GF-D8 (cell line): ENCODE data around the gene CRISPLD2.
"Not testable (repeated sequence)": the region's sequence is repeated elsewhere in the genome, so short reads cannot be mapped to it uniquely, and the experiment has no call there.

ENCODE experiments used
- DNase-seq: peaks from one replicate; lab custom pipeline; 2025; lab: John Stamatoyannopoulos, UW

The CRISPLD2 gene

DNA sequence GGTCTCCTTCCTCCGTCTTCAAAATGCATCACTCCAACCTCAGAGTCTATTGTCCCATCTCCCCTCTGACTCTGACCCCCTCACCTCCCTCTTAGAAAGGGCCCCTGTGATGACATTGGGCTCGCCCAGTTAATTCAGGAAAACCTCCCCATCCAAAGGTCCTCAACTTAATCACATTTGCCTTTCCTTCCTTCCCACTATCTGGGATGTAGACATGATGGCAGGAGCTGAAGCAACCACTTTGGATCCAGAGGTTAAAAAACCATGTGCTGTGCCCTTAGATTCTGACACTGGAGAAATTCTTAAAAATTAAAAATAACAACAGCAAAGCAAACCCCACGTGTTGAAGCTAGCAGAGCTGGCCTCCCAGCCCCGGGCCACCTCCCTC lies 111.3 kb downstream of the CRISPLD2 start:
- DNase-seq: no peak

DNA sequence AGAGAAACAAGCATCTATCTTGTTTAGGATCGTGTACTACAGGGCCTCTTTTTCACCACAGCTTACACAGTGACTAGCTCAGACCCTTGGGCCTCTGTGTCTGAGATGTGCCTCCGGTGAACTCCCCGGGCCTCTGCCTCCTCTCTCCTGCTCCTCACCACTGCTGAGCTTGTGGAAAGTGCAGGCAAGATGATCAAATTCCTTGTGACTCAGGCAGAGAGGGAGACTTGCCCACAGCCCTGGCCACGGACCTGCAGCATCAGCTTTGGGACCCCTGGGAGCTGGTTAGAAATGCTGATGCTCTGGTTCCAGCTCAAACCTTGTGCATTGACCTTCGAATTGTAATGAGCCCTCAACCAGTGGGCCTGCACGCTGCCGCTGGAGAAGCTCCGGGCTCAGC lies 111.7 kb downstream of the CRISPLD2 start:
- DNase-seq: no peak

DNA sequence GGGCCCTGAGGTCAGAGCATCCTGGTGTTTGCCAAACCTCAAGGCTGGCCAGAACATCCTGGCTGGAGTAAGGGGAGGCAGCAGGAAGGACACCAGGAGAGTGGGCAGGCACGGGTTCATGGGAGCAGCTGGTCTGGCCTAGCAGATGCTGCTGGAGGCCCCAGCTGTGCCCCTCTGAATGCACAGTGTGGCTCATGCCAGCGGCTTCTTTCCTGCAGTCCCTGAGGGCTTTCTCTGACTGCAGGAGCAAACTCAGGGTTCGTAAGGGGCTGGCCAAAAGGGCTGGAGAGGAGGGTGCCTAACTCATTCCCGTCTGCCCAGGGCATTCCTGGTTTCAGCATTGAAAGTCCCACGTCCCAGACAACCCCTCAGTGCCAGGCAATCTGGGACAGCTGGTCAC lies 112.9 kb downstream of the CRISPLD2 start:
- no peak for DNase-seq

DNA sequence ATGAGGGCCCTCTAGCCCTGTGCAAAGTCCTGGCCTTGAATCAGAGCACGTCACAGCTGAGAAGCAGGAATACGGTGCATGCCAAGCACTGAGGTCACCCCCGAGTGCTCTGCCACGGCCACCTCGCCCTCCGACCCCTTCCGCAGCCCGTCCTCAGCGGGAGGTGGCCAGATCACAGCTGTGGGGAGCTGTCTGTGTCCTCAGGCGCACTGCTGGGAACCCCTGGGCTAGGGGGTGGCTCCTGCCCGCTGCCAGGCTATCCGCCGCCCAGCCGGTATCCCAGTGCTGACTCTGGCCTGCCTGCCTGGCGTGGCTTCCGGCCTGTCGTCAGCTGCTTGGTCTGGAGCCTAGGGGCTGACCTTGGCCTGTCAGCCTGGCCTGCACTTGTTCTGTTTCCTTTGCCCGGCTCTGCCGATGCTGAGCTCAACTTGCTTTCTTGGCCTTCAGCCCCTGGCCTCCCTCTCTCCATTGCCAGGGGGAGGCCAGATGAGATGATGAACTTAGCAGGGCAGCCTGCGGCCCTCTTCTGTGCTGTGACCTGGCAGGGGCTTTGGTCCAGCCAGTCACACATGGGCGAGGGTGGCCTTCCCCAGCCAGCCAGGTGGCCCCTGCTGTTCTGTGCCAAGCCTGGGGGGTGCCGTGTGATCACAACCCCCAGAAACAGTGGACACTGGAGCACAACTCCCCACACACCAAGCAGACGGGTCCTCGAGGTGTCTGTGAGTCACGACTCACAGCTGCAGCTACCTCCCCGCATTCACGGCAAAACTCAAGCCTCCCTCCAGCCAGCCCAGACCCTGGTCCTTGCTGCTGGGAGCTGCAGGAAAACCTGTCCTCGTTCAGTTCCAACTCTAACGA lies 114.2 kb downstream of the CRISPLD2 start:
- DNase-seq: no peak

DNA sequence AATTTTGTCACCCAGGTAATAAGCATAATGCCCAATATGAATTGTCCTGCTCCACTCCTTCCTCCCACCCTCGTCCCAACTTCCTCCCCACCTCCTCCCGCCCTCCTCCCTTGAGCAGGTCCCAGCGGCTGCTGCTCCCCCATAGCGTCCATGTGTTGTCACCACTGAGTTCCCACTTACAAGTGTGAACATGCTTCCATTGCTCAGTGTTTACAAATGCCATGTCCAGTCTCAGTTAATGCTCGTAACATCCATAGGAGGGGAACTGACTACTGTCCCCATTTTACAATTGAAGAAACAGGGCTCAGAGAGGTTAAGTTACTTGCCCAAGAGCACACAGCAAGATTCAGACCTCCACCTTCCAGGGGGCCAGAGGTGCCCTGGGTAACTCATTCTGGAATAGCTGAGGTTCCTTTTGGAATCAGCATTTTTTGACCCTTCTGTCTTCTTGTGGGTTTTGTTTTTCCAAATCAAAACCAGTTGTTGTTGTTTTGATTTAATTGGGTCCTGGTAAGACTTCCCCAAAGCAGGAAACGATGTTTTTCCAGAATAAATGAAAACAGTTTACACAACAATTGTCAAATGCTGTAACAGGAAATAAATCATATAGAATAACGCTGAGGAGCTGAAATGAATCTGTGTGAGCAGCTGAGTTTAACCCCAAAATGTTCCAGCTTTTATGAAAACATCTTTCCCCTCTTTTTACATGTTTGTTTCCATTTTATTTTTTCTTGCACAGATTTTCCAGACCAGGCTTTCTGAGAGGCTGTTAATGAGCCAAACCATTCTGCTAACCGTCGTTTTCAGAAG lies 117.6 kb downstream of the CRISPLD2 start:
- DNase-seq: no peak

DNA sequence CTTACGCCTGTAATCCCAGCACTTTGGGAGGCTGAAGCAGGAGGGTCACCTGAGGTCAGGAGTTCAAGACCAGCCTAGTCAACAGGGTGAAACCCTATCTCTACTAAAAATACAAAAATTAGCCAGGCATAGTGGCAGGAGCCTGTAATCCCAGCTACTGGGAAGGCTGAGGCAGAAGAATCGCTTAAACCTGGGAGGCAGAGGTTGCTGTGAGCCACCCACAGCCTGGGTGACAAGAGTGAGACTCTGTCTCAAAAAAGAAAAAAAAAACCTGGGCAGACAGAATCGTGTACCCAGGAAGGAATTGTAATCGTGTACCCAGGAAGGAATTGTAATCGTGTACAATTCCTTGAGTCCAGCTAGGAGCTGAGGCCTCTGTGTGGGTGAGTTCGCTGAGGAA lies 118.8 kb downstream of the CRISPLD2 start:
- not testable (repeated sequence) for DNase-seq

DNA sequence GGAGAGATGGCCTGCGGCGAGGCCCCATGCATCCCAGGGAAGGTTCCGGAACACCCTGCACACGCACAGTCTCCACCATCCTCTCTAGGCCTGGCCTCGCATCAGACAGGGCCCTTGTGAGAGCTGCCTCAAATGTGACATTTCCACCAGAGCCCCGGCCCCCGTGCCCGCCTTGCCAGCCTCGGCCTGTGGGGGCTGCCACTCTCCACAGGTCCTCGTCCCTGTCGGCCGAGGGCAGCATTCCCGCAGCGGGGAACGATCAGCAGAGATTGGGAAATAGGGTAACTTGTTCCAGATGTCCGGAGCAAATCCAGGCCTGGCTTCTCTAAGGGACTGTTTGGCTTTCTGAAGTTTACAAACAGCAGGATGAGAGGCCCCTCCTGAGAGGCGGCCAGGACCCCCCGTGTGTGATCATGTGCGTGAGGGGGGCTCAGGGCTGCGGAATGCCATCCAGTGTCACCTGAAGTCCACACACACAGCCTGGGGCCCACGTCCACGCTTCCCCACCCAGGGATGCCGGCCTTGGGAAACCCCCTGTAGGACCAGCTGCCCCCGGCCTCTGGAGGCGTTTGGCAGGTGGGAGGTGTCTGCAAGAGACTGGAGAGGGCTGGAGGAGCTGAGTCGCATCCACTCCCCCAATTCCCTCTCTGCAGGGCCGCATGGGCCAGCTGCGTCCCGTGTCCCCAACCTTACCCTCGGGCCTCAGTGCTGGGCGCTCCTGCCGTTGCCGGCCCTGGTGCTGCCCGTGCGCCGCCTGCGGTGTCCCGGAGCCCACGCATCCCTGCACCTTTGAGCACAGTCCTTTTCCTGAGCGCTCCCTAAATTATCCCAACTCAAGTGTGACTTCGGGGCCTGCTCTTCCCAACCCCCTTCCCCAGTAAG lies 121.1 kb downstream of the CRISPLD2 start:
- no peak for DNase-seq

DNA sequence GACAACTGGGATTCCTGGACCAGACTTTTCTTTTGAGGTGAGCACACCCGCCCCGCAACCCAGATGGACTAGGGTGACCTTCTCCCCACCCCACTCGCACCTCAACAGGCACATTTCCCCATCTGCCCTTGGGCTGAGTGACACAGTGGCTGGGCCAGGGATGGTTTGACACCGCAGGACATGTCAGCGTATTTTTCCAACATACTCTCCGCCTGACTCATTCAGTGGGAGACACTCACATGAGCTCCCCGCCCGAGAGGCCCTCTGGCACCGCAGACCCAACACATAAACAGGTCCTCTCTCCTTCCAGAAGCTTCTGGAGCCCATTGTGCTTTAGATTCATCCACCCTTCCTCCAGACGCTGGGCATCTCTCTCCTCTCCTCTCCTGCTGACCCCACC lies 122.1 kb downstream of the CRISPLD2 start:
- DNase-seq: no peak

DNA sequence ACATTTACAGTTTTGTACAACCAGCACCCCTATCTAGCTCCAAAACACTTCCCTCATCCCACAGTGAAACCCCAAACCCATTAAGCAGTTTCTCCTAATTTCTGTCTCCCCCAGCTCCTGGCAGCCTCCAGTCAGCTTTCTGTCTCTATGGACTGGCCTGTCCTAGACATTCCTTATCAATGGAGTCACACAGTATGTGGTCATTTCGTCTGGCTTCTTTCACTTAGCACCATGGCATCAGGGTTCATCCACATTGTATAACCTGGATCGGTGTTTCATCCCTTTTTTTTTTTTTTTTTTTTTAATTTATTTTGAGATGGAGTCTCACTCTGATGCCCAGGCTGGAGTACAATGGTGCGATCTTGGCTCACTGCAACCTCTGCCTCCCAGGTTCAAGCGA lies 123.0 kb downstream of the CRISPLD2 start:
- DNase-seq: no peak

DNA sequence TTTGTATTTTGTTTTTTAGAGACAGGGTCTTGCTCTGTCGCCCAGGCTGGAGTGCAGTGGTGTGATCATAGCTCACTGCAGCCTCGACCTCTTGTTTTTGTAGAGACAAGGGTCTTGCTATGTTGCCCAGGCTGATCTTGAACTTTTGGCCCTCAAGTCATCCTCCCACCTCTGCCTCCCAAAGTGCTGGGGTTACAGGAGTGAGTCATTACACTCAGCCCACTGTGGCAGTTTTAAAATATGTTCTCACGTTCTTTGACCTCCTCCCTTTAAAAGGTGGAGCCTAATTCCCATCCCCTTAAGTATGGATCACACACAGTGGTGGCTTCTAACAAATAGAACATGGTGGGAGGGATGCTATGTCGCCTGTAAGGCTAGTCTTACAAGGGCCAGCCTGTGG lies 123.8 kb downstream of the CRISPLD2 start:
- no peak for DNase-seq

DNA sequence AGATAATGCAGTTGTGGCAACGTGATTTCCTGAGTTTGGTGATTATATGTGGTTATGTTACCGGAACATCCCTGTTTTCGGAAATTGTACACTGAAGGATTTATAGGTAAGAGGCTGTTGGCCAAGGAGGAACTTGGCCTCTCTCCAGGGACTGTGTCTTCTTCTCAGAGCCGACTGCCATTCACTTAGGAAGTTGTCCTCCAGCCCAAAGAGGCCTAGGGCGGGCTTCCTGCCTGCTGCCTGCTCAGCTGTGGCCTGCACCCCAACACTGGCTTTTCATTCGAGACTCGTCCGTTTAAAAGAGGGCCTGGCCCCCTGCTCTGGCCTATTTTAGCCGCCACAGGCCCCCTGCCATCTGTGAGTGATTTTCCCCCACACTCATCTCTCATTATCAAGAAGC lies 127.2 kb downstream of the CRISPLD2 start:
- DNase-seq: peak; percentile 75

DNA sequence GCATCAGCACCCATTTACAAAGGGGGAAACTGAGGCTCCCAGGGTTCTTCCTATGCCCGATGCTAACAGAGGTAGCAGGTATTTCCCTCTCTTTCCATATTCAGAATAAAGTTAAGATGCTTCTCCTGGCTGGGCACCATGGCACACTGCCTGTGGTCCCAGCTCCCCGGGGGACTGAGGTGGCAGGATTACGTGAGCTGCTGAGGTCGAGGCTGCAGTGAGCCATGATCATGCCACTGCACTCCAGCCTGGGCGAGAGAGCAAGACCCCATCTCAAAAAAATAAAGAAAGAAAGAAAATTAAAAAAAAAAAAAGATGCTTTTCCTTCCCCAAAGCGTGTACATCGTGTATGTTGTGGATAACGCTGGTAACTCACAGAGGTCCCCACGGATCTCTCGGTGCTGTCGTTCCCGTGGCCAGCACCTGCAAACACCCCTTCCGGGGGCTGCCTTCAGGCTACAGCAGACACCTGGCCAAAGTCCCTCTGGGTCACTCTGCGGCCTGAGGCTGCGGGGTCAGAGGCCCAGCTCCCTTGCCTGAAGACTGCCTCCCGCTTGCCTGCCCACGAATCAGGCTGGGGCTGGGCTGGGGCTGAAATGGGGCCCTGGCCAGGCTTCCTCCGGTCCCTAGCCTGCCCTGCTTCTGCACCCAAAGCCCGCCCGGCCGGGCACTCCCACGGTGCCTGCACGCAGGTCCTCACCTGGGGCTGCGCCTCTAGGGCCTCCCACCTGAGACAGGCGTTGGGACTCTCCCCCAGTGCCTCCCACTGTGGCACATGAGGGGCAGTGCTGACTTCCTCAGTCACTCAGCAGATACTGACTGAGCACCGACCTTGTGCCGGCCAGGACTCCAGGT lies 128.4 kb downstream of the CRISPLD2 start:
- DNase-seq: no peak

DNA sequence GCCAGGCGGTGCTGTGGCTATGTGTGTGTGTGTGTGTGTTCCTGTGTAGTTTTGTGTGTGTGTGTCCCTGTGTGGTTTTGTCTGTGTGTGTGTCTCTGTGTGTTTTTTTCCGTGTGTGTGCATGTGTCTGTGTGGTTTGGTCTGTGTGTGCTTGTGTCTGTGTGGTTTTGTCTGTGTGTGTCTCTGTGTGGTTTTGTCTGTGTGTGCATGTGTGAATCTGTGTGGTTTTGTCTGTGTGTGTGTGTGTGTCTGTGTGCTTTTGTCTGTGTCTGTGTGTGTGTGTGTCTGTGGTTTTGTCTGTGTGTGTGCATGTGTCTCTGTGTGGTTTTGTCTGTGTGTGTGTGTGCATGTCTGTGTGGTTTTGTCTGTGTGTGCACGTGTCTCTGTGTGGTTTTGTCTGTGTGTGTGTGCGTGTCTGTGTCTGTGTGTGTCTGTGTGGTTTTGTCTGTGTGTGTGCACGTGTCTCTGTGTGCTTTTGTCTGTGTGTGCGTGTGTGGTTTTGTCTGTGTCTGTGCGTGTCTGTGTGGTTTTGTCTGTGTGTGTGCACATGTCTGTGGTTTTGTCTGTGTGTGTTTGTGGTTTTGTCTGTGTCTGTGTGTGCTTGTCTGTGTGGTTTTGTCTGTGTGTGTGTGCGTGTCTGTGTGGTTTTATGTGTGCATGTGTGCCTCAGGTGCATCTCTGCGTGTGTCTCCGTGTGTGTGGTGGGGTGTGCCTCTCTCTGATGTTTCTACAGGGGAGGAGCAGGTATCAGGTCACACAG lies 129.2 kb downstream of the CRISPLD2 start:
- no peak for DNase-seq

DNA sequence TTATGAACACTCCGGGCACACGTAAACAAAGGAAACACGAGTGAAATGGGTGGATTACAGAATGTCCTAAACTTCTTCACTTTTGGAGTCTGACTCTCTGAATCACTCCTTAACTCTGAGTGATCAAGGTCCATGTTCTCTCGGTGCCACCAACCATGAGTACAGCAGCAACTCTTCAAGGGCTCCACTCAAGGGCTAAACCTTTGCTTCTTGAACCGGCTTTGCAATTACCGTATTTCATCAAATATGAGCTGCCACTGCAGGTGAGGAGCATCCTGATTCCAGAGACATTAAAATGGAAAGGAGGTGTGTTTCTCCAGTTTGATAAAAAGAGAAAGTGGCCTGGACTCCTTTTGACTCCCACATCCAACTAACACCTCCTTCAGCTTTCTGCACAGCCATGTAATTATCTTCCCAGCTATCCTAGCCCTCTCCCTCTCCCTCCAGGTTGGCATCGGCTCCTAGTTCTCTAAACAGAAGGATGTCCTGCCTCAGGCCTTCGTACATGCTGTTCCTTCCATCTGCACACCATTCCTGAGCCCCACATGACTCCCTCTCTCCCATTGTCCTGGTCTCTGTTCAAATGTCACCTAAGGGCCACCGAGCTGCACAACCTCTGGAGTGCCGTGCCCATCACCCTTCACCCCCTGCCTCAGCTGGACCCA lies 130.1 kb downstream of the CRISPLD2 start:
- DNase-seq: no peak

DNA sequence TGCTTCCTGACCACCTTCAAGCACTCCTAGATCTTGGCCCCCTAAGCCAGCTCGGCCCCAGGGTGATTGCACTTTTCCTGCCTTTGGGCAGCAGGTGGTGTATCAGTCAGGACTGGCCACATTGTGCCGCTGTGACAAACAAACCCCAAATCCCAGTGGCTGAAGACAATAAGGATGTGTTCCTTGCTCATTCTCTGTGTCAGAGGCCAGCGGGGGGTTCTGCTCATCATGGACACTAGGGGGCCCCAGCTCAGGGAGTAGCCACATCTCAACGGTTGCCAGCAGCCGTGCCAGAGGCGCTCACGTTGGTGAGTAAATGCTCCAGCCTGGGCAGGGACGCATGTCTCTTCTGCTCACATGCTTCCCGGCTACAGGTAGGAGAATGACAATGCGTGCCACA lies 131.1 kb downstream of the CRISPLD2 start:
- DNase-seq: no peak

DNA sequence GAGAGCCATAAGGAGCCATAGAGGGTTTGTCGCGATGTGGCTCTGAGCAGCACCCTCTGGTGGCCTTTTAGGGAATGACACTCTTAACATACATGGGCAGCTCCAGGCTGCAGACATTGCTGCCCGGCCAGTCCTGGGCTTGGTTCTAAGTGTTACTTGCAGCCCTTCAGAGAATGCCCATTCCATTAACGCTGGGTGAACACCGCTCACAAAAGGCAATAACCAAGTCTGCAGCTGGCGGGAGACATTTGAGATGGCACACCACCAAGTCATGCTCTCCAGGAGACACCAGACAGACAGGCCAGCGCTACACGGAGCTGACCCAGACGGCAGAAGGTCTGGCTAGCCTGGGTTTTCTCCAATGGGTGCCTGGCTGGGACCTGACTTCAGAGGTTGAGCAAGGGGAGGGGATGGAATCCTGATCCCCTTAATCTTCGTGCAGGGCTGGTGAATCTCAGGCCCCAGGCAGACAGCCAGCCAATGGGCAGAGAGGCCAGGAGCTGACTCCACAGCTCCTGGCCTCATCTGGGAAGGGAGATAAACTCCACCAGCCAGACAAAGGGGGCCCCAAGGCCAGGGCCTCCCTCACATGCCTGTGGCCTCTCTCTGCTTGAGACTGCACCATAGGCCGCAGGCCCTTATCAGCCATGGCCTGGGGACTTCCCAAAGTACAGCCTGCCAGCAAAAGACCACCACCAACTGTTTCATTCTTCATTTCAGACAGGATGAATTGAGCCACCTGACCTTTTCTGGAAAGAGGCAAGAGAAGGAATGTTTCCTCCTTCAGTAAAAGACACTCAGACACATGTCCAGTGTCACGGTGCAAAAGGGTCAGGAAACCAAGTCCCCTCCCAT lies 132.8 kb downstream of the CRISPLD2 start:
- peak; percentile 17 for DNase-seq

DNA sequence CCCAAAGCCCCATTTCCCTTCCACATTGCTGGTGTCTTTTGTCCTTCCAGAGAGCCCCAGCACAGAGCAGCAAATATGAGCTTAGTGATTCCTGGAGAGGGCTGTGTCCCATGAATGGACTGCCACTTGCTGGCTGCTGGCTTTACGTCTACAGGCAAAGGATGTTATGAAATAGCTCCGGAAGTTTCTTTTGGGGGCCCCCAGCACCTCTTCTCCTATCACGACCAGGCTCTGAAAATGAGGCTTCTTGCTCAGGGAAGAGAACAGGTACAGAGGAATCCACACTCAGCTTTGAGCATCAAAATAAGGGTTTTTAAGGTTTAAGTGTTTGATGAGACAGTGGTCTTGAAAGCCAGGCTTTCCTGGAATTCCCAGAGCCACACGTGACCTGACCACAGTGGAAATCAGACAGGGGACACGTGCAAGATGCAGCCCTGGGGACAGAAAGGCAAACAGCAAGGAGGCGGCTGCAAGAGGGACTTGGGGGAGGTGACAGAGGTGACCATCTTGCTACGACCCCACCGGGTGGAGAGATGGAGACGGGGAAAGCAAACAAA lies 133.5 kb downstream of the CRISPLD2 start:
- DNase-seq: peak; percentile 35

DNA sequence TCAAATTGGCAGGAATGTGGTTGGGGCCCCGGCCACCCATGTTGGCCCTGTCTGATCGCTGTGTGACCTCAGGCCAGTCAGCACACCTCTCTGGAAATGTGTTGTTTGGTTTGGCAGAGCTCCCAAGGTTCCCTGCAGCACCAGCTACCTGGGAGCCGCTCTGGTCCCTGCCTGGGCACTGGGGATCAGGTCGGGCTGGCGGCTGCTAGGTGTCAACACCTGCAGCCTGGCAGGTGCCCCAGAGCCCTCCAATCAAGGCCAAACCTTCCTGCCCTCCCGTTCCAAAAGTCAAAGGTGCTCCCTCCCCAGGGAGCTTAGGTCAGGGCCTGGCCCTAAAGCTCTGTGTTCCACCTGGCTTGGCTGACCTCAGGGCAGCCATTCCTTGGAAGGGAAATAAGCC lies 135.6 kb downstream of the CRISPLD2 start:
- no peak for DNase-seq

DNA sequence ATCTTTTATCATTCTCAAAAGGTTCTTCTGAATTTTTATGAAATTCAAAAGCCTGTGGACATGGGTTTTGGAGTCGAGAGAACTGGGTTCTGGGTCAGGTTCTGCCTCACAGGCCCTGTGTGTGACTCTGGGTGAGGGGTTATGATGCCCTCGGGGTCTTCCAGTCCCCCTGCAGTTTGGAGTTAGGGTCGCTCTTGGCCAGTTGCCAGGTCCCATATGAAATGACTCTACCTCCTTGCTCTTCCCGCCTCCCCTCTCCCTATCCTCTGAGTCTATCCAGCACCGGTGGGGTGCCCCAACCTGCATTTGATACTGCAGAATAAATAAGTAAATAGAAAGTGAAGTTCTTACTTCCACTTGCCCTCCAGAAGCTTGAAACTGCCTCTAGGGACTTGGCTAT lies 137.4 kb downstream of the CRISPLD2 start:
- DNase-seq: no peak
